Keratinocyte (primary cell): ENCODE measurements around the gene PPM1J. TPM values are rescaled to one million over a fixed set of nuclear protein-coding genes. Genes with fewer than 3 reads are reported as not detected.

Source experiments
- DNase-seq: peaks from one replicate; pipeline ENCODE4 v3.0.0-alpha.2; 2011; ENCODE audit warnings: low read depth, missing footprints, low spot score
- FAIRE-seq: peaks from 2 replicates; lab custom pipeline; 2011; peaks lifted over from hg19 to GRCh38; lab: Jason Lieb, UNC
- H2AFZ ChIP-seq: 2 replicates; pipeline ENCODE4 v1.6.0; 2012; ENCODE audit warnings: low read length, control low read depth, inconsistent platforms; ENCODE audit not compliant: control insufficient read depth
- H3K27ac ChIP-seq: 2 replicates; pipeline ENCODE4 v1.5.1; 2011; ENCODE audit warnings: low read length; ENCODE audit not compliant: control insufficient read depth, insufficient read depth
- H3K27me3 ChIP-seq: 3 replicates; pipeline ENCODE4 v1.6.0; 2011; ENCODE audit warnings: low read length; ENCODE audit not compliant: control insufficient read depth, insufficient read depth; ENCODE audit errors: extremely low read depth
- H3K36me3 ChIP-seq, 2 experiments: 2 replicates in 1 of 2; 3 replicates in 1 of 2; pipeline ENCODE4 v1.5.1; 2011; ENCODE audit warnings: low read length in 2 of 2, mild to moderate bottlenecking in 1 of 2; ENCODE audit not compliant: control insufficient read depth in 2 of 2, insufficient read depth in 2 of 2; ENCODE audit errors: extremely low read depth in 1 of 2
- H3K4me1 ChIP-seq: 3 replicates; pipeline ENCODE4 v1.5.1; 2011; ENCODE audit warnings: low read length; ENCODE audit not compliant: control insufficient read depth, insufficient read depth; ENCODE audit errors: extremely low read depth
- H3K4me2 ChIP-seq: 3 replicates; pipeline ENCODE4 v1.6.0; 2011; ENCODE audit warnings: low read depth, low read length; ENCODE audit not compliant: control insufficient read depth, insufficient read depth; ENCODE audit errors: extremely low read depth
- H3K4me3 ChIP-seq, 3 experiments: fragments of 200-600 bp in 1 of 3; sonication (generic) in 1 of 3; 2 replicates in 2 of 3; 3 replicates in 1 of 3; pipeline ENCODE4 v1.5.1; 2011 to 2016; ENCODE audit warnings: low read length in 3 of 3, mild to moderate bottlenecking in 3 of 3, control low read depth in 2 of 3, inconsistent platforms in 1 of 3, low read depth in 1 of 3, mixed read lengths in 1 of 3, mixed run types in 1 of 3, moderate library complexity in 1 of 3; ENCODE audit not compliant: control insufficient read depth in 2 of 3, insufficient read depth in 2 of 3; ENCODE audit errors: extremely low read depth in 1 of 3
- H3K79me2 ChIP-seq: 2 replicates; pipeline ENCODE4 v1.6.0; 2012; ENCODE audit warnings: low read length; ENCODE audit not compliant: control insufficient read depth, insufficient read depth
- H3K9ac ChIP-seq: 3 replicates; pipeline ENCODE4 v1.6.0; 2011; ENCODE audit warnings: low read length; ENCODE audit not compliant: control insufficient read depth, insufficient read depth; ENCODE audit errors: extremely low read depth
- H3K9me1 ChIP-seq: 3 replicates; pipeline ENCODE4 v1.6.0; 2011; ENCODE audit warnings: low read length; ENCODE audit not compliant: control insufficient read depth, insufficient read depth; ENCODE audit errors: extremely low read depth
- H3K9me3 ChIP-seq: 2 replicates; pipeline ENCODE4 v1.5.1; 2012; ENCODE audit warnings: low read depth, low read length; ENCODE audit not compliant: control insufficient read depth
- H4K20me1 ChIP-seq: 3 replicates; pipeline ENCODE4 v1.6.0; 2011; ENCODE audit warnings: low read length; ENCODE audit not compliant: control insufficient read depth, insufficient read depth; ENCODE audit errors: extremely low read depth
- EZH2 ChIP-seq: IDR thresholded peaks from one replicate; pipeline ENCODE4 v1.6.1; 2012; ENCODE audit warnings: inconsistent platforms, mild to moderate bottlenecking, low read length, moderate library complexity
- dilution Hi-C: fragments of 300-500 bp; cut with MboI; formaldehyde crosslinking; loops from one replicate; pipeline ENCODE4 v1.7.0; 2020; ENCODE audit warnings: low sequenced_read_pairs; ENCODE audit not compliant: extremely low pct_ligation_motif_present
- polyA plus RNA-seq, 5 experiments: library from polyadenylated mRNA; depleted of rRNA in 3 of 5; stranded (reverse) in 3 of 5; stranded (forward) in 1 of 5; unstranded in 1 of 5; fragments of >200 nt; gene quantifications; 1 replicate in 1 of 5; 2 replicates in 3 of 5; 3 replicates in 1 of 5; pipeline versions ENCODE4 v1.2.1 to v1.2.3, GENCODE V29; 2011 to 2012; ENCODE audit warnings: missing spikeins in 2 of 5, low read depth in 1 of 5, low replicate concordance in 1 of 5
- TF ChIP-seq, protein P1 (sequence below), 3 experiments: IDR thresholded peaks in 1 of 3; conservative IDR thresholded peaks in 1 of 3; optimal IDR thresholded peaks in 1 of 3; 2 replicates in 2 of 3; 3 replicates in 1 of 3; pipeline versions ENCODE3 to v1.5.1; 2011; ENCODE audit warnings: low read length in 3 of 3, mild to moderate bottlenecking in 3 of 3, moderate library complexity in 2 of 3, control low read depth in 1 of 3, inconsistent platforms in 1 of 3; ENCODE audit not compliant: insufficient read depth in 2 of 3; ENCODE audit errors: extremely low read depth in 1 of 3

PPM1J gene
- polyA plus RNA-seq, 1 donor (not counting 4 experiments of a cell fraction or from before 2014, with no cell fraction given) = 7.7 TPM

DNA sequence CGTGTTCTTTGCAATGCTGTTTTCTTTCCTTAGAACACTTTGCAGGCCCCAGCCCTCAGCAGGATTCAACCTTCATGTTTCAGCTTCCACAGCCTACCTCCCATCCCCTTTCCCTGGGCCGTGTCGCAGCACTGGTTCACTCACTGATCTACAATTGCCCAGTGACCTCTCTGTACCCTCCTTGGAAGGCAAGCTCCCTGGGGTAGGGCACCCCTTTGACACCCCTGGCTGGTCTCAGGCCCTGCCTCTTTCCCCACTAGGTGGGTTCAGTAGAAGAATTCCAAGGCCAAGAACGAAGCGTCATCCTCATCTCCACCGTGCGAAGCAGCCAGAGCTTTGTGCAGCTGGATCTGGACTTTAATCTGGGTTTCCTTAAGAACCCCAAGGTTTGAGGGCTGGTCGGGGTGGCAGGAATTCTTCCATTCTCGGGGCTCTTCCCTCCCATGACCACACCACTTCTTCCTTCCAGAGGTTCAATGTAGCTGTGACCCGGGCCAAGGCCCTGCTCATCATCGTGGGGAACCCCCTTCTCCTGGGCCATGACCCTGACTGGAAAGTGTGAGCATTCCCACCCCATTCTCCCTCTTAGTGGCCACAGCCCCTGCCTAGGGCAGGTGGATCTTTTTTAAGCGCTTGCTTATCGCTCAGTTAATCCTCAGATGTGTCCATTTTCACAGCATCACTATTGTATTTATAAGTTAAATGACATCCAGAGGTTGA, 15.5 kb downstream of the PPM1J start:
- H3K79me2 ChIP-seq = peaks cover 18% of the 10 kb centered on the region
- peak overlapping the region; percentile 83 for H3K27ac ChIP-seq
- H3K27me3 ChIP-seq = no peaks in the 10 kb centered on the region
- peak overlapping the region; percentile 65 for H3K9ac ChIP-seq
- peaks cover 53% of the 10 kb centered on the region for H3K4me1 ChIP-seq
- H3K4me3 ChIP-seq = no peak overlapping the region
- H4K20me1 ChIP-seq = peaks cover 15% of the 10 kb centered on the region
- no peak for TF ChIP-seq EZH2
- TF ChIP-seq, protein P1, sequence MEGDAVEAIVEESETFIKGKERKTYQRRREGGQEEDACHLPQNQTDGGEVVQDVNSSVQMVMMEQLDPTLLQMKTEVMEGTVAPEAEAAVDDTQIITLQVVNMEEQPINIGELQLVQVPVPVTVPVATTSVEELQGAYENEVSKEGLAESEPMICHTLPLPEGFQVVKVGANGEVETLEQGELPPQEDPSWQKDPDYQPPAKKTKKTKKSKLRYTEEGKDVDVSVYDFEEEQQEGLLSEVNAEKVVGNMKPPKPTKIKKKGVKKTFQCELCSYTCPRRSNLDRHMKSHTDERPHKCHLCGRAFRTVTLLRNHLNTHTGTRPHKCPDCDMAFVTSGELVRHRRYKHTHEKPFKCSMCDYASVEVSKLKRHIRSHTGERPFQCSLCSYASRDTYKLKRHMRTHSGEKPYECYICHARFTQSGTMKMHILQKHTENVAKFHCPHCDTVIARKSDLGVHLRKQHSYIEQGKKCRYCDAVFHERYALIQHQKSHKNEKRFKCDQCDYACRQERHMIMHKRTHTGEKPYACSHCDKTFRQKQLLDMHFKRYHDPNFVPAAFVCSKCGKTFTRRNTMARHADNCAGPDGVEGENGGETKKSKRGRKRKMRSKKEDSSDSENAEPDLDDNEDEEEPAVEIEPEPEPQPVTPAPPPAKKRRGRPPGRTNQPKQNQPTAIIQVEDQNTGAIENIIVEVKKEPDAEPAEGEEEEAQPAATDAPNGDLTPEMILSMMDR (optimal IDR thresholded peaks at IDR 0.05 in 1 of 3, IDR thresholded peaks at IDR 0.05 in 1 of 3, conservative IDR thresholded peaks at IDR 0.05 in 1 of 3; ENCODE audit: extremely low read depth in 1 of 3, insufficient read depth in 2 of 3, low read length in 3 of 3) = no peak
- DNase-seq = no peak
- H3K9me3 ChIP-seq = no peaks in the 10 kb centered on the region
- H2AFZ ChIP-seq = no peak overlapping the region
- no peak overlapping the region for H3K4me2 ChIP-seq
- FAIRE-seq = no peak
- dilution Hi-C loops = no loop called here
- peaks cover 11% of the 10 kb centered on the region for H3K9me1 ChIP-seq
- H3K36me3 ChIP-seq = peaks cover 29 to 60% of the 10 kb centered on the region in 2 experiments

DNA sequence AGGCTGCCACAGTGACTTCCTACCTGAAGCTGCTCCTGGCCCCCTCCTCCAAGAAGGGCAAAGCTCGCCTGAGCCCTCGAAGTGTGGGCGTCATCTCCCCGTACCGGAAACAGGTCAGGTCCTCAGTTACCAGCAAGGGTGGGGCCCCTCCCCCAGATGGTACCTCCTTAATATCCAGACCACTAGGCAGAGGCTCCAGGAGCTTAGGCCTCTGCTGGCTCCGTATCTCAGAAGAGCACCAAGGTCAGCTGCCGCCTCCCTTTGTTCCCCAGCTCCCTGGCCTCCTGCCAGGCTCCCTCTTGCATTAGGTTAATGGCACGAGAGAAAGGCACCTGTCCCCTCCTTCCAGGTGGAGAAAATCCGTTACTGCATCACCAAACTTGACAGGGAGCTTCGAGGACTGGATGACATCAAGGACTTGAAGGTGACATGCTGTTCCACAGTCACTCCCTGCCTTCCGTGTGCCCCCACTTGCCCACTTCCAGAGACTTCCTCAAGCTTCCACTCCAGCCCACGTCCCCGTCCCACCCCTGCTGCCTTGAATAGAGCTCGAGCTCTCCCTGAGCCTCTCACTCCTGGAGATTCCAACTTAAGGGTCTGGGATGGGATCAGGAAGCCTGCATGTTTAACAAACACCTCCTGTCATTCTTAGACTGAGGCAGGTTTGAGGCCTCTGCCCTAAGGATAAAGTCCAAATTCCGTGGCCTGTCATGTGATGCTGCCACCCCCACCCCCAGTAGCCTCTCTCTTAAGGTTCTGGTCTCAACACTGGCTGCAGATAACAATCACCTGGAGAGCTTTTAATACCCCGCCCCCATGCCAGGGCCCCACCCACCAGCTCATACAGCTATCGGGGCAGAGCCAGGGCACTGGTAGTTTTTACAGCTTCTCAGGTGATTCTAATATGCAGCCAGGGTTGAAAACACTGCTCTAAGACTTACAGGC, 16.5 kb downstream of the PPM1J start:
- Histone ChIP-seq H3K36me3 (peaks cover 34 to 51% of the 10 kb centered on the region in 2 experiments), H3K79me2 (peaks cover 8% of the 10 kb centered on the region), H4K20me1 (peaks cover 15% of the 10 kb centered on the region), H3K27ac (no peak overlapping the region), H3K9me3 (no peaks in the 10 kb centered on the region), H3K4me3 (no peak overlapping the region), H3K9me1 (peaks cover 8% of the 10 kb centered on the region), H3K27me3 (no peaks in the 10 kb centered on the region), H3K4me2 (no peak overlapping the region), H3K4me1 (peaks cover 44% of the 10 kb centered on the region), H3K9ac (no peak overlapping the region), H2AFZ (no peak overlapping the region)
- dilution Hi-C loops = no loop called here
- DNase-seq (no peak), FAIRE-seq (no peak)
- TF ChIP-seq EZH2 = no peak
- TF ChIP-seq, protein P1 (optimal IDR thresholded peaks at IDR 0.05 in 1 of 3, IDR thresholded peaks at IDR 0.05 in 1 of 3, conservative IDR thresholded peaks at IDR 0.05 in 1 of 3; ENCODE audit: extremely low read depth in 1 of 3, insufficient read depth in 2 of 3, low read length in 3 of 3) = no peak
